ENCODE measurements around the gene HOGA1.
"Not testable (repeated sequence)": the region's sequence is repeated elsewhere in the genome, so short reads cannot be mapped to it uniquely, and the experiment has no call there.

HOGA1 gene

GRCh38 chr10:97555541-97555940, 28.6 kb upstream of the HOGA1 start:
- DNase-seq: not testable (repeated sequence)

GRCh38 chr10:97560731-97561381, 23.3 kb upstream of the HOGA1 start:
- DNase-seq: not testable (repeated sequence)

- not testable (repeated sequence) for DNase-seq
These were observed 22.7 kb upstream of the HOGA1 start for GRCh38 chr10:97561386-97562077.

GRCh38 chr10:97562329-97562728, 21.9 kb upstream of the HOGA1 start:
- DNase-seq: not testable (repeated sequence)

- DNase-seq: no peak
These were observed 20.9 kb upstream of the HOGA1 start for GRCh38 chr10:97563337-97563736.

GRCh38 chr10:97564776-97565175, 19.4 kb upstream of the HOGA1 start:
- peak; percentile 21 for DNase-seq

GRCh38 chr10:97566336-97566996, 17.7 kb upstream of the HOGA1 start:
- DNase-seq: no peak

GRCh38 chr10:97567891-97568290, 16.3 kb upstream of the HOGA1 start:
- no peak for DNase-seq

GRCh38 chr10:97570146-97570788, 13.9 kb upstream of the HOGA1 start:
- DNase-seq: no peak

- no peak for DNase-seq
These were observed 13.3 kb upstream of the HOGA1 start for GRCh38 chr10:97570789-97571471.

- no peak for DNase-seq
These were observed 12.6 kb upstream of the HOGA1 start for GRCh38 chr10:97571622-97572021.

GRCh38 chr10:97572214-97572989, 11.8 kb upstream of the HOGA1 start, which contains the start of gene ANKRD2:
TSS of gene ANKRD2 (plus strand) at chr10:97572779. CDS start at chr10:97572789, 10 bp downstream.
- DNase-seq: peak; percentile 86

GRCh38 chr10:97573021-97573420, 11.2 kb upstream of the HOGA1 start:
- DNase-seq: no peak

GRCh38 chr10:97573672-97574071, 10.5 kb upstream of the HOGA1 start:
- DNase-seq: no peak

GRCh38 chr10:97574374-97575126, 9.6 kb upstream of the HOGA1 start:
- DNase-seq: peak; percentile 65

GRCh38 chr10:97575127-97575668, 9.0 kb upstream of the HOGA1 start:
- DNase-seq: no peak

- DNase-seq: not testable (repeated sequence)
These were observed 7.7 kb upstream of the HOGA1 start for GRCh38 chr10:97576487-97576886.

- no peak for DNase-seq
These were observed 6.5 kb upstream of the HOGA1 start for GRCh38 chr10:97577701-97578100.

- no peak for DNase-seq
These were observed 5.9 kb upstream of the HOGA1 start for GRCh38 chr10:97578171-97578844.

Data from hematopoietic multipotent progenitor cell treated with erythropoietin and hydrocortisone succinate and interleukin-3 and kit ligand, for 8 days (in vitro differentiated cells).